WTC11 (cell line): ENCODE measurements around the gene ZNF423.

Experiments
- MYBL2 ChIP-seq: sonication (generic); formaldehyde crosslinking; IDR thresholded peaks from 2 replicates; pipeline ENCODE4 v1.8.1; 2023; ENCODE audit warnings: mild to moderate bottlenecking, moderate library complexity, missing genetic modification reagents
- NR2C2 ChIP-seq: sonication (generic); formaldehyde crosslinking; IDR thresholded peaks from 2 replicates; pipeline ENCODE4 v1.8.0; 2022; ENCODE audit warnings: mild to moderate bottlenecking, missing genetic modification reagents
- TCF7 ChIP-seq: sonication (generic); formaldehyde crosslinking; IDR thresholded peaks from 2 replicates; pipeline ENCODE4 v1.8.0; 2022; ENCODE audit warnings: mild to moderate bottlenecking, low read depth, missing genetic modification reagents, moderate library complexity
- ZNF138 ChIP-seq: sonication (generic); formaldehyde crosslinking; conservative IDR thresholded peaks from 2 replicates; pipeline ENCODE4 v1.8.1; 2022; ENCODE audit warnings: mild to moderate bottlenecking, moderate library complexity, missing genetic modification reagents
- ZNF263 ChIP-seq: sonication (generic); formaldehyde crosslinking; IDR thresholded peaks from 2 replicates; pipeline ENCODE4 v1.8.1; 2022; ENCODE audit warnings: low read depth, mild to moderate bottlenecking, moderate library complexity, missing genetic modification reagents
- TF ChIP-seq, protein P1 (sequence below): sonication (generic); formaldehyde crosslinking; IDR thresholded peaks from 2 replicates; pipeline ENCODE4 v1.8.0; 2022; ENCODE audit warnings: mild to moderate bottlenecking, missing genetic modification reagents
- TF ChIP-seq, protein P2 (sequence below): fragments of 200-600 bp; IDR thresholded peaks from 2 replicates; pipeline ENCODE4 v1.8.0; 2022; ENCODE audit warnings: antibody characterized with exemption
- TF ChIP-seq, protein P3 (sequence below): sonication (generic); formaldehyde crosslinking; IDR thresholded peaks from 2 replicates; pipeline ENCODE4 v1.8.1; 2022; ENCODE audit warnings: mild to moderate bottlenecking, moderate library complexity, missing genetic modification reagents
- TF ChIP-seq, protein P4 (sequence below): sonication (generic); formaldehyde crosslinking; IDR thresholded peaks from 2 replicates; pipeline ENCODE4 v1.8.1; 2023; ENCODE audit warnings: mild to moderate bottlenecking, missing genetic modification reagents, borderline replicate concordance
- TF ChIP-seq, protein P5 (sequence below): sonication (generic); formaldehyde crosslinking; IDR thresholded peaks from 2 replicates; pipeline ENCODE4 v1.8.0; 2022; ENCODE audit warnings: mild to moderate bottlenecking, missing genetic modification reagents

GRCh38 chr16:49763826-49764225 is 92.1 kb downstream of the ZNF423 start:
- TF ChIP-seq, protein P1, sequence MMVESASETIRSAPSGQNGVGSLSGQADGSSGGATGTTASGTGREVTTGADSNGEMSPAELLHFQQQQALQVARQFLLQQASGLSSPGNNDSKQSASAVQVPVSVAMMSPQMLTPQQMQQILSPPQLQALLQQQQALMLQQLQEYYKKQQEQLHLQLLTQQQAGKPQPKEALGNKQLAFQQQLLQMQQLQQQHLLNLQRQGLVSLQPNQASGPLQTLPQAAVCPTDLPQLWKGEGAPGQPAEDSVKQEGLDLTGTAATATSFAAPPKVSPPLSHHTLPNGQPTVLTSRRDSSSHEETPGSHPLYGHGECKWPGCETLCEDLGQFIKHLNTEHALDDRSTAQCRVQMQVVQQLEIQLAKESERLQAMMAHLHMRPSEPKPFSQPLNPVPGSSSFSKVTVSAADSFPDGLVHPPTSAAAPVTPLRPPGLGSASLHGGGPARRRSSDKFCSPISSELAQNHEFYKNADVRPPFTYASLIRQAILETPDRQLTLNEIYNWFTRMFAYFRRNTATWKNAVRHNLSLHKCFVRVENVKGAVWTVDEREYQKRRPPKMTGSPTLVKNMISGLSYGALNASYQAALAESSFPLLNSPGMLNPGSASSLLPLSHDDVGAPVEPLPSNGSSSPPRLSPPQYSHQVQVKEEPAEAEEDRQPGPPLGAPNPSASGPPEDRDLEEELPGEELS, result no peak
- TF ChIP-seq, protein P2, sequence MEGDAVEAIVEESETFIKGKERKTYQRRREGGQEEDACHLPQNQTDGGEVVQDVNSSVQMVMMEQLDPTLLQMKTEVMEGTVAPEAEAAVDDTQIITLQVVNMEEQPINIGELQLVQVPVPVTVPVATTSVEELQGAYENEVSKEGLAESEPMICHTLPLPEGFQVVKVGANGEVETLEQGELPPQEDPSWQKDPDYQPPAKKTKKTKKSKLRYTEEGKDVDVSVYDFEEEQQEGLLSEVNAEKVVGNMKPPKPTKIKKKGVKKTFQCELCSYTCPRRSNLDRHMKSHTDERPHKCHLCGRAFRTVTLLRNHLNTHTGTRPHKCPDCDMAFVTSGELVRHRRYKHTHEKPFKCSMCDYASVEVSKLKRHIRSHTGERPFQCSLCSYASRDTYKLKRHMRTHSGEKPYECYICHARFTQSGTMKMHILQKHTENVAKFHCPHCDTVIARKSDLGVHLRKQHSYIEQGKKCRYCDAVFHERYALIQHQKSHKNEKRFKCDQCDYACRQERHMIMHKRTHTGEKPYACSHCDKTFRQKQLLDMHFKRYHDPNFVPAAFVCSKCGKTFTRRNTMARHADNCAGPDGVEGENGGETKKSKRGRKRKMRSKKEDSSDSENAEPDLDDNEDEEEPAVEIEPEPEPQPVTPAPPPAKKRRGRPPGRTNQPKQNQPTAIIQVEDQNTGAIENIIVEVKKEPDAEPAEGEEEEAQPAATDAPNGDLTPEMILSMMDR, result no peak
- TF ChIP-seq, protein P3, sequence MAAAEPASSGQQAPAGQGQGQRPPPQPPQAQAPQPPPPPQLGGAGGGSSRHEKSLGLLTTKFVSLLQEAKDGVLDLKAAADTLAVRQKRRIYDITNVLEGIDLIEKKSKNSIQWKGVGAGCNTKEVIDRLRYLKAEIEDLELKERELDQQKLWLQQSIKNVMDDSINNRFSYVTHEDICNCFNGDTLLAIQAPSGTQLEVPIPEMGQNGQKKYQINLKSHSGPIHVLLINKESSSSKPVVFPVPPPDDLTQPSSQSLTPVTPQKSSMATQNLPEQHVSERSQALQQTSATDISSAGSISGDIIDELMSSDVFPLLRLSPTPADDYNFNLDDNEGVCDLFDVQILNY (CRISPR knock-in tag), result no peak
- TF ChIP-seq TCF7 (CRISPR knock-in tag), result no peak
- no peak for TF ChIP-seq NR2C2 (CRISPR knock-in tag)
- TF ChIP-seq, protein P4, sequence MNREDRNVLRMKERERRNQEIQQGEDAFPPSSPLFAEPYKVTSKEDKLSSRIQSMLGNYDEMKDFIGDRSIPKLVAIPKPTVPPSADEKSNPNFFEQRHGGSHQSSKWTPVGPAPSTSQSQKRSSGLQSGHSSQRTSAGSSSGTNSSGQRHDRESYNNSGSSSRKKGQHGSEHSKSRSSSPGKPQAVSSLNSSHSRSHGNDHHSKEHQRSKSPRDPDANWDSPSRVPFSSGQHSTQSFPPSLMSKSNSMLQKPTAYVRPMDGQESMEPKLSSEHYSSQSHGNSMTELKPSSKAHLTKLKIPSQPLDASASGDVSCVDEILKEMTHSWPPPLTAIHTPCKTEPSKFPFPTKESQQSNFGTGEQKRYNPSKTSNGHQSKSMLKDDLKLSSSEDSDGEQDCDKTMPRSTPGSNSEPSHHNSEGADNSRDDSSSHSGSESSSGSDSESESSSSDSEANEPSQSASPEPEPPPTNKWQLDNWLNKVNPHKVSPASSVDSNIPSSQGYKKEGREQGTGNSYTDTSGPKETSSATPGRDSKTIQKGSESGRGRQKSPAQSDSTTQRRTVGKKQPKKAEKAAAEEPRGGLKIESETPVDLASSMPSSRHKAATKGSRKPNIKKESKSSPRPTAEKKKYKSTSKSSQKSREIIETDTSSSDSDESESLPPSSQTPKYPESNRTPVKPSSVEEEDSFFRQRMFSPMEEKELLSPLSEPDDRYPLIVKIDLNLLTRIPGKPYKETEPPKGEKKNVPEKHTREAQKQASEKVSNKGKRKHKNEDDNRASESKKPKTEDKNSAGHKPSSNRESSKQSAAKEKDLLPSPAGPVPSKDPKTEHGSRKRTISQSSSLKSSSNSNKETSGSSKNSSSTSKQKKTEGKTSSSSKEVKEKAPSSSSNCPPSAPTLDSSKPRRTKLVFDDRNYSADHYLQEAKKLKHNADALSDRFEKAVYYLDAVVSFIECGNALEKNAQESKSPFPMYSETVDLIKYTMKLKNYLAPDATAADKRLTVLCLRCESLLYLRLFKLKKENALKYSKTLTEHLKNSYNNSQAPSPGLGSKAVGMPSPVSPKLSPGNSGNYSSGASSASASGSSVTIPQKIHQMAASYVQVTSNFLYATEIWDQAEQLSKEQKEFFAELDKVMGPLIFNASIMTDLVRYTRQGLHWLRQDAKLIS (CRISPR knock-in tag), result no peak
- no peak for TF ChIP-seq MYBL2 (CRISPR knock-in tag)
- TF ChIP-seq, protein P5, sequence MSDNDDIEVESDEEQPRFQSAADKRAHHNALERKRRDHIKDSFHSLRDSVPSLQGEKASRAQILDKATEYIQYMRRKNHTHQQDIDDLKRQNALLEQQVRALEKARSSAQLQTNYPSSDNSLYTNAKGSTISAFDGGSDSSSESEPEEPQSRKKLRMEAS (CRISPR knock-in tag), result no peak
- no peak for TF ChIP-seq ZNF263 (CRISPR knock-in tag)
- TF ChIP-seq ZNF138 (CRISPR knock-in tag), result no peak
